DMS53 treated with DMSO at 0.1 percent for 48 hours (cell line): Measurements from ENCODE around the gene DAPK1.
"Not testable (repeated sequence)": the region's sequence is repeated elsewhere in the genome, so short reads cannot be mapped to it uniquely, and the experiment has no call there.

Experiments
- DNase-seq: peaks from one replicate; lab custom pipeline; 2025; ENCODE audit not compliant: unreplicated experiment; lab: John Stamatoyannopoulos, UW

The DAPK1 gene

GRCh38 chr9:87729246-87729645 lies 231.6 kb downstream of the DAPK1 start:
- DNase-seq: no peak

GRCh38 chr9:87731321-87731720 lies 233.7 kb downstream of the DAPK1 start:
- no peak for DNase-seq

GRCh38 chr9:87732344-87732743 lies 234.7 kb downstream of the DAPK1 start:
- no peak for DNase-seq

- DNase-seq: no peak
These were observed 235.1 kb downstream of the DAPK1 start for GRCh38 chr9:87732756-87733155.

- DNase-seq: no peak
These were observed 235.8 kb downstream of the DAPK1 start for GRCh38 chr9:87733273-87734052.

GRCh38 chr9:87734106-87734505 lies 236.4 kb downstream of the DAPK1 start:
- DNase-seq: no peak

- no peak for DNase-seq
These were observed 241.9 kb downstream of the DAPK1 start for GRCh38 chr9:87739546-87739945.

- no peak for DNase-seq
These were observed 242.5 kb downstream of the DAPK1 start for GRCh38 chr9:87740209-87740608.

GRCh38 chr9:87741326-87741725 lies 243.7 kb downstream of the DAPK1 start:
- DNase-seq: no peak

- no peak for DNase-seq
These were observed 244.2 kb downstream of the DAPK1 start for GRCh38 chr9:87741891-87742290.

GRCh38 chr9:87742813-87743428 lies 245.3 kb downstream of the DAPK1 start:
- DNase-seq: no peak

- DNase-seq: not testable (repeated sequence)
These were observed 246.6 kb downstream of the DAPK1 start for GRCh38 chr9:87744247-87744646.

- no peak for DNase-seq
These were observed 248.5 kb downstream of the DAPK1 start for GRCh38 chr9:87746186-87746585.

GRCh38 chr9:87748881-87749280 lies 251.2 kb downstream of the DAPK1 start:
- no peak for DNase-seq

- DNase-seq: no peak
These were observed 251.8 kb downstream of the DAPK1 start for GRCh38 chr9:87749335-87750035.

GRCh38 chr9:87750726-87751125 lies 253.1 kb downstream of the DAPK1 start:
- no peak for DNase-seq

GRCh38 chr9:87751423-87751822 lies 253.8 kb downstream of the DAPK1 start:
- no peak for DNase-seq

- DNase-seq: no peak
These were observed 254.2 kb downstream of the DAPK1 start for GRCh38 chr9:87751868-87752267.

GRCh38 chr9:87753313-87753712 lies 255.6 kb downstream of the DAPK1 start:
- DNase-seq: no peak
